ENCODE data around the gene LILRA2. TPM values are rescaled to one million over a fixed set of nuclear protein-coding genes. Genes with fewer than 3 reads are reported as not detected.
"Not testable (repeated sequence)": the region's sequence is repeated elsewhere in the genome, so short reads cannot be mapped to it uniquely, and the experiment has no call there.

The LILRA2 gene
- polyA plus RNA-seq, 12 donors = 0.60 to 3.8 (median 0.93) TPM; not detected in 2

GRCh38 chr19:54570316-54570715 is 3.3 kb upstream of the LILRA2 start:
- DNase-seq = no peak

- DNase-seq = not testable (repeated sequence)
These were observed 1.6 kb upstream of the LILRA2 start for GRCh38 chr19:54571715-54572615.

GRCh38 chr19:54572696-54573311 is 786 bp upstream of the LILRA2 start:
- peak; percentile 10 for DNase-seq

DNA sequence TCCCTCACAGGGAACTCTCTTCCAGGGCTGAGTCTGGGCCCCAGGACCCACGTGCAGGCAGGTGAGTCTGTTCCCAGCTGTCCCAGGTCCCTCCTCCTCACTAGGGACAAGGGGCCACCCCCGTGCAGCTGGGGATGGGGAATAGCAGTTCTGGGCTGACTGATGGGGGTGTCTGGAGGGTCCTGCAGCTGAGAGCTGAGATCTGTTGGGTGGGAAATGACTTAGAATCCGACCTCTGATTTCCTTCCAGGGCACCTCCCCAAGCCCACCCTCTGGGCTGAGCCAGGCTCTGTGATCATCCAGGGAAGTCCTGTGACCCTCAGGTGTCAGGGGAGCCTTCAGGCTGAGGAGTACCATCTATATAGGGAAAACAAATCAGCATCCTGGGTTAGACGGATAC is 461 bp downstream of the LILRA2 start:
- no peak for DNase-seq

GRCh38 chr19:54574527-54575056 is 1.0 kb downstream of the LILRA2 start:
- DNase-seq = no peak

DNA sequence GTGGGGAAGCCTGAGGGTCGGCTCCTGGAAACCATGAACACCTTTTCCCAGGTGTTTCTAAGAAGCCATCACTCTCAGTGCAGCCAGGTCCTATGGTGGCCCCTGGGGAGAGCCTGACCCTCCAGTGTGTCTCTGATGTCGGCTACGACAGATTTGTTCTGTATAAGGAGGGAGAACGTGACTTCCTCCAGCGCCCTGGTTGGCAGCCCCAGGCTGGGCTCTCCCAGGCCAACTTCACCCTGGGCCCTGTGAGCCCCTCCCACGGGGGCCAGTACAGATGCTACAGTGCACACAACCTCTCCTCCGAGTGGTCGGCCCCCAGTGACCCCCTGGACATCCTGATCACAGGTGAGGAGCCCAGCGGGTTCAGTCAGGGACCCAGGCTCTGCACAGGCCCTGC is 1.6 kb downstream of the LILRA2 start:
- DNase-seq = not testable (repeated sequence)

GRCh38 chr19:54576411-54576976 is 2.9 kb downstream of the LILRA2 start:
- no peak for DNase-seq

- no peak for DNase-seq
These were observed 3.7 kb downstream of the LILRA2 start for GRCh38 chr19:54577334-54577733.

DNA sequence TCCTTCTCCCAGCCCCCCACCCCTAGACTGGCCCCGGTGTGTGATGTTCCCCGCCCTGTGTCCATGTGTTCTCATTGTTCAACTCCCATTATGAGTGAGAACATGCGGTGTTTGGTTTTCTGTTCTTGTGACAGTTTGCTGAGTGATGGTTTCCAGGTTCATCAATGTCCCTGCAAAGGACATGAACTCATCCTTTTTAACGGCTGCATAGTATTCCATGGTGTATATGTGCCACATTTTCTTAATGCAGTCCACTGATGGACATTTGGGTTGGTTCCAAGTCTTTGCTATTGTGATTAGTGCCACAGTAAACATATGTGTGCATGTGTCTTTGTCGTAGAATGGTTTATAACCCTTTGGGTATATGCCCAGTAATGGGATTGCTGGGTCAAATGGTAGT is 4.7 kb downstream of the LILRA2 start:
- DNase-seq = not testable (repeated sequence)

DNA sequence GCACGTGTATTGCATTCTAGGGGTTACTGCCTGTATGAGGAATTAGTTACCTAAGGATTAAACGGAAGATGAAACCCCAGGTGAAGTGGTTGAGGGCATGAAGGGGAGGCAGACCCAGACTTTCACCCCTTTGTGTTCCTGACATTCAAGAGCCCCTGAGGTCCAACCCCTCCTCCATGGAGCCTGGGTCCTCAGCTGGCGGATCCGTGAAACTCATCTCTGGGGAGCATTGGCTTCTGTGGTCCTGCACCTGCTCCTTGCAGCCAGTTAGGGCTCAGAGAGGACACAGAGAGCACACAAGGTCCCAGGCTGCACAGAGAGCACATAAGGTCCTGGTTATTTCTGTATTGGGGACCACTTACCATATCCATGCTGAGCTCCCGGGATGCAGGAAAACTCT is 12.8 kb downstream of the LILRA2 start:
- no peak for DNase-seq

DNA sequence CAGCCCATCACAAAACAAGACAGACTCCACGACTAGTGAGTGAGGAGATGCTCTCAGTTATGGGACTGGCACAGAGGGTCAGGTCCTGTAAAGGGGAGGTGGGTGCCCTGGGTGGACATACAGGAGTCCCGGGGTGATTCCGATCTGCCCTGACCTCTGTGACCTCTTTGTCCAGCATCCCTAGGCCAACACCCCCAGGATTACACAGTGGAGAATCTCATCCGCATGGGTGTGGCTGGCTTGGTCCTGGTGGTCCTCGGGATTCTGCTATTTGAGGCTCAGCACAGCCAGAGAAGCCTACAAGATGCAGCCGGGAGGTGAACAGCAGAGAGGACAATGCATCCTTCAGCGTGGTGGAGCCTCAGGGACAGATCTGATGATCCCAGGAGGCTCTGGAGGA is 13.4 kb downstream of the LILRA2 start:
- DNase-seq = no peak

DNA sequence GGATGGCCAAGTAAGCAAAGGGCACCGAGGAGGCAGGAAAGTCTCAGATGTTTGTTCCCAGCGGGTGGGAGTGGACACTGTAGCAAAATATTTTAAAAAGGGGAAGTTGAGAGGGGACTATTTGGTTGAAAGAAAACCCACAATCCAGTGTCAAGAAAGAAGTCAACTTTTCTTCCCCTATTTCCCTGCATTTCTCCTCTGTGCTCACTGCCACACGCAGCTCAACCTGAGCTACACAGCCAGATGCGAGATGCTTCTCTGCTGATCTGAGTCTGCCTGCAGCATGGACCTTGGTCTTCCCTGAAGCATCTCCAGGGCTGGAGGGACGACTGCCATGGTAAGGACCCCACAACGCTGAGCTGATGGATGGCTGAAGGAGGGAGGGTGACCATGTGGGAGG is 19.9 kb downstream of the LILRA2 start, which contains the start of gene LILRA1:
TSS of gene LILRA1 (plus strand) at position 188 of the 400 bp plus-strand sequence. CDS start 613 bp downstream, outside the sequence.
- not testable (repeated sequence) for DNase-seq

DNA sequence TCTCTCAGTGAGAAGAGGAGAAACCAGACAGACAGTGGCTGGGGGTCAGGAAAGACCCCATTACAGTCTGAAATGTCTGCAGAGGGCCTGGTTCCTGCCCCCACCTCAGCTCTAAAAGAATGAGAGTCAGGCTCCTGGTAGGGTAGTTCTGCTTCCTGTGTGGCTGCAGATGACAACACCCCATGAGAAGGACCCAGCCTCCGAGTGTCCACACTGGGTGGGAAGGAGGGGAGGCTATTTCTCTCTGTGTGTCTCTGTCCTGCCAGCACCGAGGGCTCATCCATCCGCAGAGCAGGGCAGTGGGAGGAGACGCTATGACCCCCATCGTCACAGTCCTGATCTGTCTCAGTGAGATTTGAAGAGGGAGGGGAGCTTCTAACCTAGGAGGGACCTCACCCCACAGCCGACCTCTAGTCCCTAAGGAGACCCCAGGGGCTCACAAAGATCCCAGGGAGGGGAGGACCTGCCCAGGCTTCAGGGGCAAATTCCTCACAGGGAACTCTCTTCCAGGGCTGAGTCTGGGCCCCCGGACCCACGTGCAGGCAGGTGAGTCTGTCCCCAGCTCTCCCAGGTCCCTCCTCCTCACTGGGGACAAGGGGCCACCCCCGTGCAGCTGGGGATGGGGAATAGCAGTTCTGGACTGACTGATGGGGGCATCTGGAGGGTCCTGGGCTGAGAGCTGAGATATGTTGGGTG is 20.5 kb downstream of the LILRA2 start:
- DNase-seq = not testable (repeated sequence)

- no peak for DNase-seq
These were observed 21.1 kb downstream of the LILRA2 start for GRCh38 chr19:54594737-54595136.

- not testable (repeated sequence) for DNase-seq
These were observed 22.3 kb downstream of the LILRA2 start for GRCh38 chr19:54595680-54596436.

GRCh38 chr19:54600212-54600611 is 26.6 kb downstream of the LILRA2 start:
- DNase-seq = no peak

DNA sequence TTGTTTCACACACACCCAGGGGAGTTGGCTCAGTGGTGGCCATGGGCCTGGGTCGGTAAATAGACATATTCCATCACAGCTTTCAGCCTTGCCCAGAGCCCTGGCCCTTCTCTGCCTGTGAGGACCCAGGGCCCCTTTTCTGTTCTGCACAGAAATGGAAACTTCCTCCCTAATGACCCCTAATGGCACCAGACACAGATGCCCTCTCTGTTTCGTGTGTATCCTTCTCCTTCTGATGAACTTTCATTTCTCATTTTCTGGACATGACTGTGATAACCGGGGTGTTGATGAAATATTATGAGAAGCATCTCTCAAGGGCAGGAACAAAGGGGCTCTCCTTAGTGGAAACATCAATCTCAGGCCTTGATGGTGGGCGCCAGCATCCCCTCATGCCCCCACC is 32.6 kb downstream of the LILRA2 start:
- no peak for DNase-seq

GRCh38 chr19:54606891-54607784 is 33.5 kb downstream of the LILRA2 start:
- DNase-seq = no peak

DNA sequence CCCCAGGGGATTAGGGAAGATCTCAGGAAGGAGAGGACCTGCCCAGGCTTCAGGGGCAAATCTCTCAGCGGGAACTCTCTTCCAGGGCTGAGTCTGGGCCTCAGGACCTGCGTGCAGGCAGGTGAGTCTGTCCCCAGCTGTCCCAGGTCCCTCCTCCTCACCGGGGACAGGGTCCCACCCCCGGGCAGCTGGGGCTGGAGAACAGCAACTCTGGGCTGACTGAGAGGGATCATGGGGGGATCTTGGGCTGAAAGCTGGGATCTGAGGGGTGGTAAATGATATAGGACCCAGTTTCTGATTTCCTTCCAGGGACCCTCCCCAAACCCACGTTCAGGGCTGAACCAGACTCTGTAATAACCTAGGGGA is 34.2 kb downstream of the LILRA2 start:
- DNase-seq = no peak

- DNase-seq = no peak
These were observed 34.6 kb downstream of the LILRA2 start for GRCh38 chr19:54608205-54608604.

Data from muscle of arm (tissue), 12 donors.